H9 (cell line): ENCODE measurements around the gene SDR9C7. TPM values are rescaled to one million over a fixed set of nuclear protein-coding genes. Genes with fewer than 3 reads are reported as not detected.
"Not testable (repeated sequence)": the region's sequence is repeated elsewhere in the genome, so short reads cannot be mapped to it uniquely, and the experiment has no call there.

Experiments
- DNase-seq: peaks from one replicate; pipeline ENCODE4 v3.0.0-alpha.2; 2017
- H2AFZ ChIP-seq: one replicate; pipeline ENCODE4 v1.6.1; 2013; ENCODE audit warnings: mild to moderate bottlenecking, low read length, control low read depth, moderate library complexity
- H2AK5ac ChIP-seq: 2 replicates; pipeline ENCODE4 v1.6.1; 2013; ENCODE audit warnings: low read length, control low read depth, mixed read lengths; ENCODE audit not compliant: insufficient read length
- H2BK120ac ChIP-seq: one replicate; pipeline ENCODE4 v1.6.1; 2013; ENCODE audit warnings: low read depth, mild to moderate bottlenecking, low read length, control low read depth, inconsistent platforms; ENCODE audit not compliant: poor library complexity, severe bottlenecking
- H2BK12ac ChIP-seq: 2 replicates; pipeline ENCODE4 v1.6.1; 2013; ENCODE audit warnings: low read length, control low read depth, mixed read lengths, low read depth; ENCODE audit not compliant: insufficient read length
- H2BK15ac ChIP-seq: 2 replicates; pipeline ENCODE4 v1.6.1; 2013; ENCODE audit warnings: low read depth, low read length, control low read depth
- H2BK20ac ChIP-seq: one replicate; pipeline ENCODE4 v1.6.1; 2013; ENCODE audit warnings: low read depth, mild to moderate bottlenecking, low read length, control low read depth, inconsistent platforms; ENCODE audit not compliant: poor library complexity, severe bottlenecking
- H2BK5ac ChIP-seq: 2 replicates; pipeline ENCODE4 v1.6.1; 2013; ENCODE audit warnings: low read length, control low read depth, mixed read lengths; ENCODE audit not compliant: insufficient read length
- H3K14ac ChIP-seq: 2 replicates; pipeline ENCODE4 v1.6.1; 2013; ENCODE audit warnings: low read length, control low read depth; ENCODE audit not compliant: insufficient read depth
- H3K18ac ChIP-seq: 2 replicates; pipeline ENCODE4 v1.6.1; 2013; ENCODE audit warnings: low read depth, mild to moderate bottlenecking, mixed read lengths, low read length, control low read depth; ENCODE audit not compliant: insufficient read length
- H3K23ac ChIP-seq: 2 replicates; pipeline ENCODE4 v1.6.1; 2013; ENCODE audit warnings: low read length, control low read depth, mixed read lengths, low read depth; ENCODE audit not compliant: insufficient read length
- H3K23me2 ChIP-seq: 2 replicates; pipeline ENCODE4 v1.6.1; 2013; ENCODE audit warnings: low read depth, mild to moderate bottlenecking, mixed read lengths, low read length, control low read depth; ENCODE audit not compliant: insufficient read length, poor library complexity, severe bottlenecking
- H3K27ac ChIP-seq: 2 replicates; pipeline ENCODE4 v1.5.1; 2013; ENCODE audit warnings: low read length, control low read depth, mixed read lengths, low read depth; ENCODE audit not compliant: insufficient read length
- H3K27me3 ChIP-seq: 2 replicates; pipeline ENCODE4 v1.6.1; 2013; ENCODE audit warnings: low read length, control low read depth, inconsistent platforms; ENCODE audit not compliant: insufficient read depth
- H3K4ac ChIP-seq: 2 replicates; pipeline ENCODE4 v1.6.1; 2013; ENCODE audit warnings: low read depth, mild to moderate bottlenecking, control low read depth, inconsistent platforms, low read length, moderate library complexity
- H3K4me1 ChIP-seq: 2 replicates; pipeline ENCODE4 v1.6.1; 2013; ENCODE audit warnings: low read length, control low read depth, inconsistent platforms; ENCODE audit not compliant: insufficient read depth
- H3K4me2 ChIP-seq: 2 replicates; pipeline ENCODE4 v1.6.1; 2013; ENCODE audit warnings: low read length, control low read depth, mixed read lengths; ENCODE audit not compliant: insufficient read length, insufficient read depth
- H3K56ac ChIP-seq: 2 replicates; pipeline ENCODE4 v1.6.1; 2013; ENCODE audit warnings: low read depth, mild to moderate bottlenecking, mixed read lengths, low read length, control low read depth; ENCODE audit not compliant: insufficient read length
- H3K79me1 ChIP-seq: 2 replicates; pipeline ENCODE4 v1.6.1; 2013; ENCODE audit warnings: low read depth, mild to moderate bottlenecking, moderate library complexity, low read length, control low read depth, inconsistent platforms; ENCODE audit not compliant: insufficient read depth, poor library complexity, severe bottlenecking
- H3K79me2 ChIP-seq: 2 replicates; pipeline ENCODE4 v1.6.1; 2013; ENCODE audit warnings: low read length, control low read depth, inconsistent platforms; ENCODE audit not compliant: insufficient read depth
- H3K9ac ChIP-seq: 2 replicates; pipeline ENCODE4 v1.6.1; 2013; ENCODE audit warnings: low read length, control low read depth, mixed read lengths; ENCODE audit not compliant: insufficient read length; ENCODE audit errors: extremely low read depth
- H3K9me3 ChIP-seq: one replicate; pipeline ENCODE4 v1.6.1; 2013; ENCODE audit warnings: low read depth, low read length, inconsistent platforms; ENCODE audit not compliant: control insufficient read depth
- H3T11ph ChIP-seq: one replicate; pipeline ENCODE4 v1.6.1; 2013; ENCODE audit warnings: mild to moderate bottlenecking, low read length, control low read depth, inconsistent platforms
- H4K20me1 ChIP-seq: one replicate; pipeline ENCODE4 v1.6.1; 2013; ENCODE audit not compliant: control insufficient read depth, insufficient read length, insufficient read depth
- H4K5ac ChIP-seq: 2 replicates; pipeline ENCODE4 v1.6.1; 2013; ENCODE audit warnings: low read depth, mild to moderate bottlenecking, mixed read lengths, low read length, control low read depth; ENCODE audit not compliant: insufficient read length
- H4K8ac ChIP-seq: replicated peaks from 2 replicates; pipeline ENCODE4 v1.6.1; 2013; ENCODE audit warnings: low read length, control low read depth, mixed read lengths, low read depth; ENCODE audit not compliant: insufficient read length
- H4K91ac ChIP-seq: 2 replicates; pipeline ENCODE4 v1.6.1; 2013; ENCODE audit warnings: low read depth, mild to moderate bottlenecking, moderate library complexity, mixed read lengths, low read length, control low read depth; ENCODE audit not compliant: insufficient read length
- H3K27ac Mint-ChIP-seq, 3 experiments: 2 replicates in 2 of 3; 3 replicates in 1 of 3; pipeline ENCODE4 v1.8.0; 2020 to 2021; ENCODE audit warnings: mixed read lengths in 3 of 3, mild to moderate bottlenecking in 1 of 3, moderate library complexity in 1 of 3
- H3K27me3 Mint-ChIP-seq: 2 replicates; pipeline ENCODE4 v1.8.0; 2021; ENCODE audit warnings: low read depth, mild to moderate bottlenecking, moderate library complexity, mixed read lengths
- H3K36me3 Mint-ChIP-seq, 3 experiments: 2 replicates in 2 of 3; 3 replicates in 1 of 3; pipeline ENCODE4 v1.8.0; 2020 to 2021; ENCODE audit warnings: low read depth in 3 of 3, mixed read lengths in 3 of 3; ENCODE audit not compliant: insufficient read depth in 1 of 3
- H3K4me1 Mint-ChIP-seq, 2 experiments: 2 replicates each; pipeline ENCODE4 v1.8.0; 2020; ENCODE audit warnings: mixed read lengths in 2 of 2
- H3K4me3 Mint-ChIP-seq, 2 experiments: 2 replicates in 1 of 2; 3 replicates in 1 of 2; pipeline ENCODE4 v1.8.0; 2020 to 2021; ENCODE audit warnings: mild to moderate bottlenecking in 2 of 2, mixed read lengths in 2 of 2, moderate library complexity in 1 of 2
- H3K9me3 Mint-ChIP-seq, 2 experiments: 2 replicates in 1 of 2; 3 replicates in 1 of 2; pipeline ENCODE4 v1.8.0; 2020; ENCODE audit warnings: mild to moderate bottlenecking in 2 of 2, mixed read lengths in 2 of 2, moderate library complexity in 1 of 2
- WGBS: extraction: QIAGEN DNeasy Blood & Tissue Kit; methylation state at CpG from one replicate; pipeline ENCODE4 v1.1.7; 2013; ENCODE audit warnings: missing lambda C conversion rate, low lambda C conversion rate, mixed read lengths; ENCODE audit not compliant: insufficient read length; ENCODE audit errors: extremely low coverage; 5-methylcytosine and 5-hydroxymethylcytosine counted together
- total RNA-seq: library from RNA; stranded (reverse); gene quantifications from 2 replicates; pipeline ENCODE4 v1.2.1, GENCODE V29; 2021
- TF ChIP-seq, protein P1 (sequence below): fragments of 200-600 bp; sonication (generic); conservative IDR thresholded peaks from 3 replicates; pipeline ENCODE4 v1.8.0; 2021; ENCODE audit warnings: antibody characterized with exemption, mild to moderate bottlenecking

Gene SDR9C7
- total RNA-seq, 1 experiment from 2014 or later, result not detected

DNA sequence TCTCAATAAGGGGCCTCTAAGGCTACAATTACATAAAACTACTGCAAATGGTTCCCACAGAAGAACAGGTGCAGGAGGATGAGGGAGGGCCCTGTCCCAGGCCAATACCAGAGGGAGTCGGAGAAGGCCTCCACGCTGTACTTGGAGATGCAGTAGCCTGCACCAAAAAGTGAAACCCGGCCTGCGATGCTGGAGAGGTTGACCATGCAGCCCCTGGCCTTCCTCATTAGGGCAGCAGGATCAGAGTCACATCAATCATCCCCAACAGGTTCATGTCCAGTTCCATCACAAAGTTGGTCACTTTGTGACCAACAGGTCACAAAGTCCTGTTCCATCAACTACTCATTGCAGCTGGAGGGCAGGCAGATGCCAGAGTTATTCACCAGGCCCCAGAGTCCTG, 49.2 kb upstream of the SDR9C7 start:
- H3K79me1 ChIP-seq, result no peaks in the 10 kb centered on the region
- no peak for DNase-seq
- H3K14ac ChIP-seq, result no peak overlapping the region
- Mint-ChIP-seq H3K4me3 (no peak overlapping the region), H3K36me3 (peaks cover 0 to 4% (median 0%) of the 10 kb centered on the region in 3 experiments; a peak in 2 of 7 replicates), H3K27ac (peak overlapping the region in 1 of 3 experiments; percentile 84; a peak in 1 of 7 replicates), H3K27me3 (peaks cover 1% of the 10 kb centered on the region; the same call in 1 of the 2 replicates), H3K9me3 (no peaks in the 10 kb centered on the region; a peak in 1 of 5 replicates), H3K4me1 (peaks cover 10 to 11% of the 10 kb centered on the region in 2 experiments)
- H2AFZ ChIP-seq, result no peak overlapping the region
- no peaks in the 10 kb centered on the region for H3K23me2 ChIP-seq
- H2BK15ac ChIP-seq, result no peak overlapping the region
- no peak overlapping the region for H3K4ac ChIP-seq
- no peak overlapping the region for H2BK120ac ChIP-seq
- no peak overlapping the region for H2BK20ac ChIP-seq
- no peak overlapping the region for H4K8ac ChIP-seq
- no peaks in the 10 kb centered on the region for H3K79me2 ChIP-seq
- no peak overlapping the region for H3T11ph ChIP-seq
- no peak overlapping the region for H3K56ac ChIP-seq
- TF ChIP-seq, protein P1, sequence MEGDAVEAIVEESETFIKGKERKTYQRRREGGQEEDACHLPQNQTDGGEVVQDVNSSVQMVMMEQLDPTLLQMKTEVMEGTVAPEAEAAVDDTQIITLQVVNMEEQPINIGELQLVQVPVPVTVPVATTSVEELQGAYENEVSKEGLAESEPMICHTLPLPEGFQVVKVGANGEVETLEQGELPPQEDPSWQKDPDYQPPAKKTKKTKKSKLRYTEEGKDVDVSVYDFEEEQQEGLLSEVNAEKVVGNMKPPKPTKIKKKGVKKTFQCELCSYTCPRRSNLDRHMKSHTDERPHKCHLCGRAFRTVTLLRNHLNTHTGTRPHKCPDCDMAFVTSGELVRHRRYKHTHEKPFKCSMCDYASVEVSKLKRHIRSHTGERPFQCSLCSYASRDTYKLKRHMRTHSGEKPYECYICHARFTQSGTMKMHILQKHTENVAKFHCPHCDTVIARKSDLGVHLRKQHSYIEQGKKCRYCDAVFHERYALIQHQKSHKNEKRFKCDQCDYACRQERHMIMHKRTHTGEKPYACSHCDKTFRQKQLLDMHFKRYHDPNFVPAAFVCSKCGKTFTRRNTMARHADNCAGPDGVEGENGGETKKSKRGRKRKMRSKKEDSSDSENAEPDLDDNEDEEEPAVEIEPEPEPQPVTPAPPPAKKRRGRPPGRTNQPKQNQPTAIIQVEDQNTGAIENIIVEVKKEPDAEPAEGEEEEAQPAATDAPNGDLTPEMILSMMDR, result no peak
- H4K20me1 ChIP-seq, result no peaks in the 10 kb centered on the region
- no peak overlapping the region for H4K91ac ChIP-seq
- no peak overlapping the region for H2AK5ac ChIP-seq
- no CpG with 5 or more reads among the region's 4 CpGs for WGBS
- no peak overlapping the region for H3K9ac ChIP-seq
- no peak overlapping the region for H4K5ac ChIP-seq
- H3K18ac ChIP-seq, result no peak overlapping the region
- peaks cover under 1% of the 10 kb centered on the region; the same call in 1 of the 2 replicates for H3K4me1 ChIP-seq
- no peaks in the 10 kb centered on the region for H3K27me3 ChIP-seq
- no peak overlapping the region for H3K23ac ChIP-seq
- no peak overlapping the region for H2BK12ac ChIP-seq
- no peak overlapping the region for H3K27ac ChIP-seq
- H2BK5ac ChIP-seq, result no peak overlapping the region
- H3K9me3 ChIP-seq, result no peaks in the 10 kb centered on the region
- no peak overlapping the region for H3K4me2 ChIP-seq

DNA sequence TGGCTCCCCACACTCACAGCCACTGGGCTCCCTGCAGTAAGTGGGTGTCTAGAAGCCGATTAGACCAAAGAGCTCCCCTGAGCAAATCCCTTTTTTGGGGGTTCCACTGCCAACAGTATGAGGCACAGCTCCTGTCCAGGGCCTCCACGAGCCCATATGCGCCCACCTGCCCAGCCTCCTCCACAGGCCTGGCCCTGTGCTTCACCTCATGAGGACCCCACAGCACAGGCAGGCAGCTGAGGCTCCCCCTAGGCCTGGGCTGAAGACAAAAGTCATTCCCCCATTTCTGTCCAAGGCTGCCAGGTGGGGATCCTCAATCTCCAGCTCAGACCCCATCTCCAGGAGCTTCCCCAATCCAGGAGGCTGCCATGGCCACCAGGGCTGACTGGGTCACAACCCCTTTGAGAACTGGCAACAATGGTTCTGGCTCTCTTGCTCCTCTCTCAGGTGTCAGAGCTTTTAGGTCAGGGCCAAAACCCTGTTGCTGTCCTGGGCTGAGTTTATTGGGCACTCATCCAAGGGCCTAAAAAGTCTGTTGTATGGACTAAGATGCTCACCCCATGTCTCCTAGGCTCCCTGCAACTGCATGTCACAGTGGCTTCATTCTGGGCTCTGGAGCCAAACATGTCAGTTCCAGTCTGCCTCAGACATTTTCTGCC, 48.5 kb upstream of the SDR9C7 start:
- H3K4me2 ChIP-seq, H3K23me2 ChIP-seq, H3K9ac ChIP-seq, H2BK12ac ChIP-seq, H2BK15ac ChIP-seq, H3K14ac ChIP-seq, H3K9me3 Mint-ChIP-seq, H4K5ac ChIP-seq, H4K20me1 ChIP-seq, H3K4me1 ChIP-seq, H3K4me1 Mint-ChIP-seq, H3T11ph ChIP-seq, H3K23ac ChIP-seq, H3K36me3 Mint-ChIP-seq, H3K79me2 ChIP-seq, H2AFZ ChIP-seq, H2BK5ac ChIP-seq, H3K27me3 Mint-ChIP-seq, H2AK5ac ChIP-seq, H2BK20ac ChIP-seq, H3K27me3 ChIP-seq, H3K4ac ChIP-seq, H3K27ac ChIP-seq, H3K4me3 Mint-ChIP-seq, H3K79me1 ChIP-seq, H3K9me3 ChIP-seq, H4K8ac ChIP-seq, H2BK120ac ChIP-seq, DNase-seq, H3K18ac ChIP-seq, H3K56ac ChIP-seq, H4K91ac ChIP-seq, H3K27ac Mint-ChIP-seq: not testable (repeated sequence)
- WGBS, result no CpG with 5 or more reads among the region's 3 CpGs
